SK-N-SH (cell line): ENCODE data around the gene IL12RB1. TPM values are rescaled to one million over a fixed set of nuclear protein-coding genes. Genes with fewer than 3 reads are reported as not detected.

Source experiments
- CTCF ChIA-PET: fragments of 300-600, 350-600 bp; formaldehyde crosslinking; extraction: SDS; loops from one replicate; lab custom pipeline; 2021; lab: Yijun Ruan, JAX
- POLR2A ChIA-PET: fragments of 350-600 bp; sonication (Branson Sonifier 250); formaldehyde crosslinking; extraction: SDS; loops from one replicate; lab custom pipeline; 2020; ENCODE audit warnings: antibody characterized with exemption, inconsistent platforms; lab: Yijun Ruan, JAX
- DNase-seq: peaks from one replicate; pipeline ENCODE4 v3.0.0; 2012
- H2AFZ ChIP-seq: fragments of 200-600 bp; sonication (generic); 2 replicates; pipeline ENCODE4 v1.8.1; 2016; ENCODE audit warnings: antibody characterized with exemption, mild to moderate bottlenecking, low read depth
- H3F3A ChIP-seq: fragments of 200-600 bp; sonication (generic); replicated peaks from 2 replicates; pipeline ENCODE3; 2016; ENCODE audit warnings: antibody characterized with exemption, mild to moderate bottlenecking; ENCODE audit not compliant: insufficient read depth
- H3K27ac ChIP-seq, 2 experiments: fragments of 200-500 bp in 1 of 2; fragments of 200-600 bp in 1 of 2; sonication (Bioruptor generic) in 1 of 2; sonication (generic), shearing (Covaris generic) in 1 of 2; 2 replicates each; pipeline versions ENCODE4 v1.5.1 to v1.6.1; 2014 to 2016; ENCODE audit warnings: low read depth in 2 of 2, inconsistent platforms in 1 of 2, low read length in 1 of 2, mild to moderate bottlenecking in 1 of 2, mixed read lengths in 1 of 2
- H3K27me3 ChIP-seq: fragments of 200-600 bp; sonication (generic), shearing (Covaris generic); 2 replicates; pipeline ENCODE4 v1.6.1; 2016; ENCODE audit warnings: mixed run types; ENCODE audit not compliant: insufficient read depth
- H3K36me3 ChIP-seq, 2 experiments: fragments of 200-500 bp in 1 of 2; fragments of 200-600 bp in 1 of 2; sonication (Bioruptor generic) in 1 of 2; sonication (generic) in 1 of 2; replicated peaks in 1 of 2; 2 replicates each; pipeline versions ENCODE3 to v1.5.1; 2014 to 2016; ENCODE audit warnings: low read length in 1 of 2, mild to moderate bottlenecking in 1 of 2; ENCODE audit not compliant: insufficient read depth in 2 of 2, control insufficient read depth in 1 of 2
- H3K4me1 ChIP-seq, 2 experiments: fragments of 200-500 bp in 1 of 2; fragments of 200-600 bp in 1 of 2; sonication (Bioruptor generic) in 1 of 2; sonication (generic), shearing (Covaris generic) in 1 of 2; 2 replicates each; pipeline versions ENCODE4 v1.5.1 to v1.6.1; 2014 to 2016; ENCODE audit warnings: low read depth in 1 of 2, low read length in 1 of 2, mixed run types in 1 of 2; ENCODE audit not compliant: insufficient read depth in 2 of 2, control insufficient read depth in 1 of 2
- H3K4me2 ChIP-seq: fragments of 200-600 bp; sonication (generic), shearing (Covaris generic); 2 replicates; pipeline ENCODE4 v1.6.1; 2017; ENCODE audit warnings: mixed run types
- H3K4me3 ChIP-seq, 2 experiments: fragments of 200-500 bp in 1 of 2; fragments of 200-600 bp in 1 of 2; sonication (Bioruptor generic) in 1 of 2; sonication (generic), shearing (Covaris generic) in 1 of 2; 2 replicates each; pipeline versions ENCODE4 v1.5.1 to v1.8.1; 2014 to 2016; ENCODE audit warnings: low read depth in 2 of 2, inconsistent platforms in 1 of 2, low read length in 1 of 2, mild to moderate bottlenecking in 1 of 2, mixed read lengths in 1 of 2, moderate library complexity in 1 of 2
- H3K79me2 ChIP-seq: fragments of 200-600 bp; sonication (generic); 2 replicates; pipeline ENCODE4 v1.8.1; 2017; ENCODE audit warnings: mild to moderate bottlenecking; ENCODE audit not compliant: insufficient read depth
- H3K9ac ChIP-seq: fragments of 200-600 bp; sonication (generic); 2 replicates; pipeline ENCODE4 v1.6.1; 2017; ENCODE audit warnings: mixed run types
- H3K9me2 ChIP-seq: fragments of 200-600 bp; sonication (generic); 2 replicates; pipeline ENCODE4 v1.6.1; 2017; ENCODE audit warnings: mixed run types
- H3K9me3 ChIP-seq: fragments of 200-600 bp; sonication (generic); 2 replicates; pipeline ENCODE4 v1.6.1; 2017; ENCODE audit warnings: mixed run types, mild to moderate bottlenecking, moderate library complexity
- H4K20me1 ChIP-seq: fragments of 200-600 bp; sonication (generic); 2 replicates; pipeline ENCODE4 v1.6.1; 2017; ENCODE audit warnings: mild to moderate bottlenecking, mixed run types; ENCODE audit not compliant: insufficient read depth
- CHD2 ChIP-seq: fragments of 150-350 bp; IDR thresholded peaks from 2 replicates; pipeline ENCODE4 v1.6.1; 2018; ENCODE audit warnings: low read length; ENCODE audit not compliant: partially characterized antibody
- ELF1 ChIP-seq: IDR thresholded peaks from 2 replicates; pipeline ENCODE4 v1.4.0; 2012
- EZH2phosphoT487 ChIP-seq: fragments of 200-600 bp; sonication (generic); IDR thresholded peaks from 2 replicates; pipeline ENCODE4 v1.6.1; 2017; ENCODE audit warnings: low read depth, mixed run types, mild to moderate bottlenecking, antibody characterized with exemption, moderate library complexity, borderline replicate concordance
- FOSL2 ChIP-seq: IDR thresholded peaks from 2 replicates; pipeline ENCODE4 v1.4.0; 2012; ENCODE audit warnings: low read depth, mild to moderate bottlenecking, moderate library complexity, borderline replicate concordance
- GATA2 ChIP-seq: sonication (generic); formaldehyde crosslinking; IDR thresholded peaks from 2 replicates; pipeline ENCODE4 v1.5.0; 2020; ENCODE audit warnings: mild to moderate bottlenecking, missing genetic modification reagents
- MAX ChIP-seq: IDR thresholded peaks from 2 replicates; pipeline ENCODE4 v1.4.0; 2012; ENCODE audit warnings: low read depth
- MEF2A ChIP-seq: IDR thresholded peaks from 2 replicates; pipeline ENCODE4 v1.4.0; 2012; ENCODE audit warnings: low read depth, borderline replicate concordance
- NRF1 ChIP-seq: IDR thresholded peaks from 2 replicates; pipeline ENCODE4 v1.6.1; 2012; ENCODE audit warnings: low read depth, mild to moderate bottlenecking, low read length
- RFX5 ChIP-seq: IDR thresholded peaks from 2 replicates; pipeline ENCODE4 v1.6.1; 2012; ENCODE audit warnings: mild to moderate bottlenecking, improper control_type of control experiment, low read length
- RXRA ChIP-seq: IDR thresholded peaks from 2 replicates; pipeline ENCODE4 v1.4.0; 2012; ENCODE audit warnings: low read depth, mild to moderate bottlenecking, borderline replicate concordance
- SIN3A ChIP-seq: IDR thresholded peaks from 2 replicates; pipeline ENCODE4 v1.6.1; 2012; ENCODE audit warnings: low read depth, mild to moderate bottlenecking, low read length, moderate library complexity, borderline replicate concordance
- SMC3 ChIP-seq: IDR thresholded peaks from 2 replicates; pipeline ENCODE4 v1.6.1; 2012; ENCODE audit warnings: low read depth, low read length, improper control_type of control experiment
- TAF1 ChIP-seq: IDR thresholded peaks from 2 replicates; pipeline ENCODE4 v1.6.1; 2012; ENCODE audit warnings: low read depth, mild to moderate bottlenecking, low read length, moderate library complexity, borderline replicate concordance
- TCF12 ChIP-seq: IDR thresholded peaks from 2 replicates; pipeline ENCODE4 v1.4.0; 2012
- TEAD4 ChIP-seq: IDR thresholded peaks from 2 replicates; pipeline ENCODE4 v1.4.0; 2012; ENCODE audit warnings: mild to moderate bottlenecking, borderline replicate concordance; ENCODE audit not compliant: insufficient read depth
- USF1 ChIP-seq: IDR thresholded peaks from 2 replicates; pipeline ENCODE4 v1.4.0; 2012; ENCODE audit warnings: low read depth, borderline replicate concordance
- YY1 ChIP-seq: IDR thresholded peaks from 2 replicates; pipeline ENCODE4 v1.4.0; 2012; ENCODE audit warnings: low read depth, mild to moderate bottlenecking
- WGBS: methylation state at CpG from one replicate; pipeline ENCODE4 v1.1.6; 2017; ENCODE audit warnings: low lambda C conversion rate; 5-methylcytosine and 5-hydroxymethylcytosine counted together
- polyA plus RNA-seq, 3 experiments: library from polyadenylated mRNA; depleted of rRNA; stranded (reverse); fragments of >200 nt; gene quantifications; 2 replicates each; pipeline ENCODE4 v1.2.3, GENCODE V29; 2012
- TF ChIP-seq, protein P1 (sequence below): IDR thresholded peaks from 2 replicates; pipeline ENCODE4; 2012
- TF ChIP-seq, protein P2 (sequence below): fragments of 150-350 bp; IDR thresholded peaks from 2 replicates; pipeline ENCODE4 v1.6.1; 2017; ENCODE audit warnings: antibody characterized with exemption, low read length, low read depth, borderline replicate concordance
- TF ChIP-seq, protein P3 (sequence below): IDR thresholded peaks from 2 replicates; pipeline ENCODE4 v1.6.1; 2012; ENCODE audit warnings: mild to moderate bottlenecking, low read depth, low read length, moderate library complexity

The IL12RB1 gene
- polyA plus RNA-seq, 1 of the 3 experiments (the other 2 are of a cell fraction): 0.02 TPM

GRCh38 chr19:18110609-18111232, 24.0 kb upstream of the IL12RB1 start:
- 73% methylated on average over 20 of the region's 22 CpGs for WGBS
- Histone ChIP-seq H3K27ac (no peak overlapping the region), H3F3A (peaks cover 12% of the 10 kb centered on the region), H3K9me2 (no peaks in the 10 kb centered on the region), H3K9me3 (no peaks in the 10 kb centered on the region), H3K4me3 (peak overlapping the region; percentile 63 to 80), H2AFZ (peak overlapping the region; percentile 89; the same call in 1 of the 2 replicates), H3K36me3 (peaks cover 0 to 4% of the 10 kb centered on the region in 2 experiments), H3K27me3 (no peaks in the 10 kb centered on the region), H3K4me1 (peaks cover 0 to 12% of the 10 kb centered on the region in 2 experiments; a peak in 1 of 4 replicates), H3K9ac (peak overlapping the region; percentile 53), H3K4me2 (peak overlapping the region; percentile 94), H3K79me2 (no peaks in the 10 kb centered on the region), H4K20me1 (no peaks in the 10 kb centered on the region)
- ChIA-PET POLR2A (interaction anchor here (1.9 kb wide), 1 partner anchor 57 kb away, joined by 4 read pairs; no protein-coding TSS in a partner anchor), CTCF (interaction anchor here (0.7 to 6.3 kb wide), 10 partner anchors 9 to 240 kb away, joined by 3 to 78 read pairs (median 5); partner anchors contain the start of gene PIK3R2)
- no peak for TF ChIP-seq TEAD4
- TF ChIP-seq TCF12: no peak
- no peak for TF ChIP-seq RFX5
- no peak for TF ChIP-seq ELF1
- no peak for TF ChIP-seq SMC3
- TF ChIP-seq, protein P1, sequence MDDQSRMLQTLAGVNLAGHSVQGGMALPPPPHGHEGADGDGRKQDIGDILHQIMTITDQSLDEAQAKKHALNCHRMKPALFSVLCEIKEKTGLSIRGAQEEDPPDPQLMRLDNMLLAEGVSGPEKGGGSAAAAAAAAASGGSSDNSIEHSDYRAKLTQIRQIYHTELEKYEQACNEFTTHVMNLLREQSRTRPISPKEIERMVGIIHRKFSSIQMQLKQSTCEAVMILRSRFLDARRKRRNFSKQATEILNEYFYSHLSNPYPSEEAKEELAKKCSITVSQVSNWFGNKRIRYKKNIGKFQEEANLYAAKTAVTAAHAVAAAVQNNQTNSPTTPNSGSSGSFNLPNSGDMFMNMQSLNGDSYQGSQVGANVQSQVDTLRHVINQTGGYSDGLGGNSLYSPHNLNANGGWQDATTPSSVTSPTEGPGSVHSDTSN: no peak
- TF ChIP-seq MAX: no peak
- TF ChIP-seq CHD2: no peak
- no peak for TF ChIP-seq NRF1
- no peak for TF ChIP-seq EZH2phosphoT487
- TF ChIP-seq TAF1: no peak
- TF ChIP-seq RXRA: no peak
- TF ChIP-seq GATA2 (CRISPR knock-in tag): no peak
- no peak for TF ChIP-seq YY1
- TF ChIP-seq USF1: no peak
- no peak for TF ChIP-seq SIN3A
- TF ChIP-seq MEF2A: no peak
- TF ChIP-seq, protein P2, sequence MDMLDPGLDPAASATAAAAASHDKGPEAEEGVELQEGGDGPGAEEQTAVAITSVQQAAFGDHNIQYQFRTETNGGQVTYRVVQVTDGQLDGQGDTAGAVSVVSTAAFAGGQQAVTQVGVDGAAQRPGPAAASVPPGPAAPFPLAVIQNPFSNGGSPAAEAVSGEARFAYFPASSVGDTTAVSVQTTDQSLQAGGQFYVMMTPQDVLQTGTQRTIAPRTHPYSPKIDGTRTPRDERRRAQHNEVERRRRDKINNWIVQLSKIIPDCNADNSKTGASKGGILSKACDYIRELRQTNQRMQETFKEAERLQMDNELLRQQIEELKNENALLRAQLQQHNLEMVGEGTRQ: no peak
- TF ChIP-seq FOSL2: no peak
- TF ChIP-seq, protein P3, sequence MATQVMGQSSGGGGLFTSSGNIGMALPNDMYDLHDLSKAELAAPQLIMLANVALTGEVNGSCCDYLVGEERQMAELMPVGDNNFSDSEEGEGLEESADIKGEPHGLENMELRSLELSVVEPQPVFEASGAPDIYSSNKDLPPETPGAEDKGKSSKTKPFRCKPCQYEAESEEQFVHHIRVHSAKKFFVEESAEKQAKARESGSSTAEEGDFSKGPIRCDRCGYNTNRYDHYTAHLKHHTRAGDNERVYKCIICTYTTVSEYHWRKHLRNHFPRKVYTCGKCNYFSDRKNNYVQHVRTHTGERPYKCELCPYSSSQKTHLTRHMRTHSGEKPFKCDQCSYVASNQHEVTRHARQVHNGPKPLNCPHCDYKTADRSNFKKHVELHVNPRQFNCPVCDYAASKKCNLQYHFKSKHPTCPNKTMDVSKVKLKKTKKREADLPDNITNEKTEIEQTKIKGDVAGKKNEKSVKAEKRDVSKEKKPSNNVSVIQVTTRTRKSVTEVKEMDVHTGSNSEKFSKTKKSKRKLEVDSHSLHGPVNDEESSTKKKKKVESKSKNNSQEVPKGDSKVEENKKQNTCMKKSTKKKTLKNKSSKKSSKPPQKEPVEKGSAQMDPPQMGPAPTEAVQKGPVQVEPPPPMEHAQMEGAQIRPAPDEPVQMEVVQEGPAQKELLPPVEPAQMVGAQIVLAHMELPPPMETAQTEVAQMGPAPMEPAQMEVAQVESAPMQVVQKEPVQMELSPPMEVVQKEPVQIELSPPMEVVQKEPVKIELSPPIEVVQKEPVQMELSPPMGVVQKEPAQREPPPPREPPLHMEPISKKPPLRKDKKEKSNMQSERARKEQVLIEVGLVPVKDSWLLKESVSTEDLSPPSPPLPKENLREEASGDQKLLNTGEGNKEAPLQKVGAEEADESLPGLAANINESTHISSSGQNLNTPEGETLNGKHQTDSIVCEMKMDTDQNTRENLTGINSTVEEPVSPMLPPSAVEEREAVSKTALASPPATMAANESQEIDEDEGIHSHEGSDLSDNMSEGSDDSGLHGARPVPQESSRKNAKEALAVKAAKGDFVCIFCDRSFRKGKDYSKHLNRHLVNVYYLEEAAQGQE: no peak
- DNase-seq: no peak
